Sigmoid colon (tissue), 7 donors: ENCODE measurements around the gene PDE6C. TPM values are rescaled to one million over a fixed set of nuclear protein-coding genes. Genes with fewer than 3 reads are reported as not detected.

Experiments
- DNase-seq: peaks from one replicate; pipeline ENCODE4 v3.0.0-alpha.2; 2019
- H3K27ac ChIP-seq, 4 donors: fragments of 200-600 bp; sonication (generic); one replicate each; pipeline ENCODE4 v1.5.1; 2016 to 2019; ENCODE audit warnings: mild to moderate bottlenecking in 1 of 4
- H3K27me3 ChIP-seq, 3 donors: fragments of 200-600 bp; sonication (generic); one replicate each; pipeline ENCODE4 v1.5.1; 2019; ENCODE audit warnings: mild to moderate bottlenecking in 1 of 3
- H3K36me3 ChIP-seq, 4 donors: fragments of 200-600 bp; sonication (generic); one replicate each; pipeline ENCODE4 v1.5.1; 2016 to 2019
- H3K4me1 ChIP-seq, 4 donors: fragments of 200-600 bp; sonication (generic); one replicate each; pipeline ENCODE4 v1.5.1; 2017 to 2019
- H3K4me3 ChIP-seq, 4 donors: fragments of 200-600 bp; sonication (generic); one replicate each; pipeline ENCODE4 v1.5.1; 2017 to 2019; ENCODE audit warnings: mild to moderate bottlenecking in 2 of 4, moderate library complexity in 1 of 4
- H3K9me3 ChIP-seq, 4 donors: fragments of 200-600 bp in 3 of 4; sonication (generic) in 3 of 4; one replicate each; pipeline versions ENCODE4 v1.5.1 to v1.6.1; 2013 to 2019
- CTCF ChIP-seq, 4 experiments: fragments of 450-650 bp in 3 of 4; fragments of 200-600 bp in 1 of 4; IDR thresholded peaks; one replicate each; pipeline ENCODE4 v1.5.1; 2016 to 2019; ENCODE audit warnings: antibody characterized with exemption in 4 of 4, mild to moderate bottlenecking in 3 of 4, moderate library complexity in 2 of 4
- EP300 ChIP-seq, 4 donors: sonication (generic); formaldehyde crosslinking; IDR thresholded peaks; one replicate each; pipeline ENCODE4 v1.6.1; 2017; ENCODE audit warnings: antibody characterized with exemption in 4 of 4
- POLR2A ChIP-seq, 2 donors: fragments of 450-650 bp; IDR thresholded peaks; one replicate each; pipeline ENCODE4 v1.6.1; 2016; ENCODE audit warnings: antibody characterized with exemption in 2 of 2, mild to moderate bottlenecking in 2 of 2, moderate library complexity in 2 of 2
- POLR2AphosphoS5 ChIP-seq, 4 donors: sonication (generic); formaldehyde crosslinking; IDR thresholded peaks; one replicate each; pipeline ENCODE4 v1.6.1; 2017; ENCODE audit warnings: antibody characterized with exemption in 4 of 4
- WGBS, 2 donors: extraction: QIAGEN DNeasy Blood & Tissue Kit; methylation state at CpG; one replicate each; pipeline ENCODE4 v1.1.7; 2013; 5-methylcytosine and 5-hydroxymethylcytosine counted together
- intact Hi-C: fragments of 100-400 bp; cut with DNase I; formaldehyde crosslinking; loops from one replicate; pipeline ENCODE4 v1.15.1; 2023
- polyA plus RNA-seq, 3 donors: library from polyadenylated mRNA; stranded (reverse); fragments of 200-250 nt; gene quantifications; one replicate each; pipeline ENCODE4 v1.2.3, GENCODE V29; 2013
- total RNA-seq, 4 donors: library from RNA; depleted of rRNA; stranded (reverse); fragments of >200 nt; gene quantifications; one replicate each; pipeline ENCODE4 v1.1.0, GENCODE V29; 2016
- donor health status: healthy with polysubstance abuse.
- donor health status: Bipolar disorder and iron deficiency.
- donor health status: healthy.

PDE6C gene
- total RNA-seq (not detected), polyA plus RNA-seq (not detected)

GRCh38 chr10:93612311-93612710, at the start of gene PDE6C:
PDE6C (plus strand) TSS chr10:93612537; CDS start chr10:93612726, 189 bp downstream.
- H3K36me3 ChIP-seq: no peaks in the 10 kb centered on the region
- TF ChIP-seq EP300 (IDR thresholded peaks at IDR 0.05) (no peak), POLR2AphosphoS5 (IDR thresholded peaks at IDR 0.05) (no peak), POLR2A (IDR thresholded peaks at IDR 0.05) (no peak)
- no peak for DNase-seq
- H3K27ac ChIP-seq: no peak within 1 kb of the TSS
- H3K4me1 ChIP-seq: no peaks in the 10 kb centered on the region
- no peaks in the 10 kb centered on the region for H3K9me3 ChIP-seq
- intact Hi-C loops: no loop called here
- no peak within 1 kb of the TSS for H3K4me3 ChIP-seq
- no peaks in the 10 kb centered on the region for H3K27me3 ChIP-seq
- 84 to 85% methylated on average over 6 of the region's 6 CpGs for WGBS, 2 donors

GRCh38 chr10:93565446-93565845, 46.9 kb upstream of the PDE6C start:
- TF ChIP-seq EP300 (IDR thresholded peaks at IDR 0.05): no peak
- TF ChIP-seq POLR2A (IDR thresholded peaks at IDR 0.05): no peak
- no peak for TF ChIP-seq POLR2AphosphoS5 (IDR thresholded peaks at IDR 0.05)
- TF ChIP-seq CTCF (IDR thresholded peaks at IDR 0.05): no peak
- Histone ChIP-seq H3K4me3 (no peak overlapping the region), H3K9me3 (no peaks in the 10 kb centered on the region), H3K36me3 (no peaks in the 10 kb centered on the region), H3K27ac (no peak overlapping the region), H3K4me1 (peaks cover 0 to 11% (median 9%) of the 10 kb centered on the region in 4 donors), H3K27me3 (peaks cover 14 to 50% (median 16%) of the 10 kb centered on the region in 3 donors)
- DNase-seq: peak; percentile 46
- intact Hi-C loops: no loop called here
- WGBS, 2 donors: 67 to 69% methylated on average over 3 of the region's 3 CpGs

- Histone ChIP-seq H3K27me3 (peaks cover 14 to 50% (median 16%) of the 10 kb centered on the region in 3 donors), H3K36me3 (no peaks in the 10 kb centered on the region), H3K4me3 (peak within 1 kb of the TSS in 3 of 4 donors; percentile 14 to 29 (median 23)), H3K4me1 (peaks cover 0 to 11% (median 9%) of the 10 kb centered on the region in 4 donors), H3K27ac (no peak within 1 kb of the TSS), H3K9me3 (no peaks in the 10 kb centered on the region)
- no peak for TF ChIP-seq CTCF (IDR thresholded peaks at IDR 0.05)
- TF ChIP-seq POLR2A (IDR thresholded peaks at IDR 0.05): no peak
- no peak for TF ChIP-seq POLR2AphosphoS5 (IDR thresholded peaks at IDR 0.05)
- TF ChIP-seq EP300 (IDR thresholded peaks at IDR 0.05): no peak
- DNase-seq: peak; percentile 60
- intact Hi-C loops: no loop called here
- WGBS, 2 donors: 2 to 3% methylated on average over 85 of the region's 85 CpGs
Observed at GRCh38 chr10:93566435-93567276, 45.7 kb upstream of the PDE6C start, which contains the start of gene FFAR4. FFAR4 (plus strand) TSS chr10:93566665; CDS start chr10:93566721, 56 bp downstream.

GRCh38 chr10:93567277-93568104, 44.8 kb upstream of the PDE6C start:
- Histone ChIP-seq H3K36me3 (no peaks in the 10 kb centered on the region), H3K9me3 (no peaks in the 10 kb centered on the region), H3K4me3 (peak overlapping the region in 3 of 4 donors; percentile 14 to 29 (median 23)), H3K4me1 (peaks cover 0 to 11% (median 9%) of the 10 kb centered on the region in 4 donors), H3K27me3 (peaks cover 14 to 50% (median 16%) of the 10 kb centered on the region in 3 donors), H3K27ac (no peak overlapping the region)
- intact Hi-C loops: no loop called here
- WGBS, 2 donors: 18 to 20% methylated on average over 33 of the region's 33 CpGs
- TF ChIP-seq POLR2AphosphoS5 (IDR thresholded peaks at IDR 0.05) (no peak), POLR2A (IDR thresholded peaks at IDR 0.05) (no peak), CTCF (IDR thresholded peaks at IDR 0.05) (no peak), EP300 (IDR thresholded peaks at IDR 0.05) (no peak)
- peak; percentile 45 for DNase-seq

- H3K27me3 ChIP-seq: peaks cover 14 to 50% (median 16%) of the 10 kb centered on the region in 3 donors
- WGBS, 2 donors: 15 to 19% methylated on average over 21 of the region's 21 CpGs
- no peak overlapping the region for H3K27ac ChIP-seq
- peak; percentile 57 for DNase-seq
- H3K4me3 ChIP-seq: no peak overlapping the region
- intact Hi-C loops: no loop called here
- H3K4me1 ChIP-seq: peaks cover 0 to 11% (median 9%) of the 10 kb centered on the region in 4 donors
- TF ChIP-seq POLR2A (IDR thresholded peaks at IDR 0.05): no peak
- TF ChIP-seq EP300 (IDR thresholded peaks at IDR 0.05): no peak
- TF ChIP-seq CTCF (IDR thresholded peaks at IDR 0.05): no peak
- TF ChIP-seq POLR2AphosphoS5 (IDR thresholded peaks at IDR 0.05): no peak
- H3K9me3 ChIP-seq: no peaks in the 10 kb centered on the region
- no peaks in the 10 kb centered on the region for H3K36me3 ChIP-seq
Observed at GRCh38 chr10:93568105-93568390, 44.3 kb upstream of the PDE6C start.
